ENCODE data around the gene PRSS22.

Gene PRSS22

DNA sequence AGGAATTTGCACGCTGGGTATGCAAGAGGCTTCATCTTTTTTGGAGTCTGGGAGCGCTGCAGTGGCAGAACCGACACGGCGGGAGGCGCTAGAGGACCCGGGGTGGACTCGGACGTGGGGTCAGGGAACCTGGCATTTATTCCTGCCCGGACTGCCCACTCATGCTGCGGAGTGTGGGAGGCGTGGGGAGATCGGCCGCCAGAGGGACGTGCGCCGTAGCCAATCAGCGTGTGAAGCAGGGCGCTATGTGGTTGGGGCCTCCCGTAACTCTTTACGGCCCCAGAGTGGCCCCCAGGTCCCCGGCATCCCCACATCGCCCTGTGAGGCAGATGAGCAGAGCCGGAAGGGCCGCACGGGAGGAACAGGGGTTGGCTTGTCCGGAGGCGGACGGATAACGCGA lies 36.3 kb upstream of the PRSS22 start:
- Histone ChIP-seq H3K4me2 (ENCODE audit: low read depth, low read length, poor library complexity, severe bottlenecking) (no peak overlapping the region), H3K9ac (ENCODE audit: low read depth, low read length, poor library complexity, severe bottlenecking) (no peak overlapping the region), H2AFZ (ENCODE audit: low read length) (no peak overlapping the region), H3K27me3 (ENCODE audit: insufficient read depth, low read length, poor library complexity, severe bottlenecking) (no peaks in the 10 kb centered on the region), H3F3A (ENCODE audit: low read depth) (no peaks in the 10 kb centered on the region), H3K79me2 (ENCODE audit: insufficient read depth, low read length) (no peaks in the 10 kb centered on the region), H3K9me2 (replicated peaks; ENCODE audit: low read depth, low read length) (no peaks in the 10 kb centered on the region), H4K20me1 (ENCODE audit: insufficient read depth, low read length, poor library complexity, severe bottlenecking) (no peaks in the 10 kb centered on the region), H3K9me3 (ENCODE audit: insufficient read depth, low read depth, low read length) (no peaks in the 10 kb centered on the region), H3K36me3 (ENCODE audit: insufficient read depth, low read length) (no peaks in the 10 kb centered on the region), H3K4me3 (ENCODE audit: low read length, poor library complexity, severe bottlenecking) (no peak overlapping the region), H3K4me1 (ENCODE audit: insufficient read depth, low read length, poor library complexity, severe bottlenecking) (no peaks in the 10 kb centered on the region)
- TF ChIP-seq, protein P1, sequence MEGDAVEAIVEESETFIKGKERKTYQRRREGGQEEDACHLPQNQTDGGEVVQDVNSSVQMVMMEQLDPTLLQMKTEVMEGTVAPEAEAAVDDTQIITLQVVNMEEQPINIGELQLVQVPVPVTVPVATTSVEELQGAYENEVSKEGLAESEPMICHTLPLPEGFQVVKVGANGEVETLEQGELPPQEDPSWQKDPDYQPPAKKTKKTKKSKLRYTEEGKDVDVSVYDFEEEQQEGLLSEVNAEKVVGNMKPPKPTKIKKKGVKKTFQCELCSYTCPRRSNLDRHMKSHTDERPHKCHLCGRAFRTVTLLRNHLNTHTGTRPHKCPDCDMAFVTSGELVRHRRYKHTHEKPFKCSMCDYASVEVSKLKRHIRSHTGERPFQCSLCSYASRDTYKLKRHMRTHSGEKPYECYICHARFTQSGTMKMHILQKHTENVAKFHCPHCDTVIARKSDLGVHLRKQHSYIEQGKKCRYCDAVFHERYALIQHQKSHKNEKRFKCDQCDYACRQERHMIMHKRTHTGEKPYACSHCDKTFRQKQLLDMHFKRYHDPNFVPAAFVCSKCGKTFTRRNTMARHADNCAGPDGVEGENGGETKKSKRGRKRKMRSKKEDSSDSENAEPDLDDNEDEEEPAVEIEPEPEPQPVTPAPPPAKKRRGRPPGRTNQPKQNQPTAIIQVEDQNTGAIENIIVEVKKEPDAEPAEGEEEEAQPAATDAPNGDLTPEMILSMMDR (conservative IDR thresholded peaks at IDR 0.05; ENCODE audit: low read length): no peak
- no peak for TF ChIP-seq EZH2phosphoT487 (IDR thresholded peaks at IDR 0.05; ENCODE audit: borderline replicate concordance)

GRCh38 chr16:2884041-2884451 lies 26.1 kb upstream of the PRSS22 start:
- Histone ChIP-seq H3K9me2 (replicated peaks; ENCODE audit: low read depth, low read length) (no peaks in the 10 kb centered on the region), H3K79me2 (ENCODE audit: insufficient read depth, low read length) (peaks cover 4% of the 10 kb centered on the region; the same call in 1 of the 2 replicates), H2AFZ (ENCODE audit: low read length) (no peak overlapping the region), H4K20me1 (ENCODE audit: insufficient read depth, low read length, poor library complexity, severe bottlenecking) (no peaks in the 10 kb centered on the region), H3K27me3 (ENCODE audit: insufficient read depth, low read length, poor library complexity, severe bottlenecking) (no peaks in the 10 kb centered on the region), H3K9me3 (ENCODE audit: insufficient read depth, low read depth, low read length) (no peaks in the 10 kb centered on the region), H3K4me3 (ENCODE audit: low read length, poor library complexity, severe bottlenecking) (peak overlapping the region; percentile 69), H3F3A (ENCODE audit: low read depth) (no peaks in the 10 kb centered on the region), H3K9ac (ENCODE audit: low read depth, low read length, poor library complexity, severe bottlenecking) (peak overlapping the region; percentile 76), H3K4me1 (ENCODE audit: insufficient read depth, low read length, poor library complexity, severe bottlenecking) (peaks cover 3% of the 10 kb centered on the region), H3K36me3 (ENCODE audit: insufficient read depth, low read length) (no peaks in the 10 kb centered on the region), H3K4me2 (ENCODE audit: low read depth, low read length, poor library complexity, severe bottlenecking) (peak overlapping the region; percentile 78)
- no peak for TF ChIP-seq EZH2phosphoT487 (IDR thresholded peaks at IDR 0.05; ENCODE audit: borderline replicate concordance)
- TF ChIP-seq, protein P1 (conservative IDR thresholded peaks at IDR 0.05; ENCODE audit: low read length): no peak

DNA sequence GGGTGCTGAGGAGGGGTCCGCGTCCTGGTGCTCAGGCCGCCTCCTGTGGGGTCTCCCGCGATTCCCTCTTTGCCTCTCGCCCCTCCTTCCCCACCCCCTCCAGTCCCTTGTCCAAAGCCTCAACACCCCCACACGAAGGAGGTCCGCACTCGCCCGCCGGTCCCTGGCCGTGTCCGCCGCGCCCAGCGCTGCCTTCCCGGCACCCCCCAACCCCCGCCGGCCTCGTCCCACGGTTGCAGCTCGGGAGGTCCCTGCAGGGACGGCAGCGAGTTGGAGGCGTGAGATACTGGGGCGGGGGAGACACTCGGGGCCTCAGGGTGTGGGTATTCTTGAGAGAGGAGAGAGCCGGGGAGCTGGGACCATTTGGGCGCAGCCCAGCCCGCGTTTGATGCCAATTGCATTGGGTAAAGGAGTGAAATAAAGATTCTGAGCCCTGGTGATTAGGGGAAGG lies 25.5 kb upstream of the PRSS22 start:
- Histone ChIP-seq H3K4me3 (ENCODE audit: low read length, poor library complexity, severe bottlenecking) (peak overlapping the region; percentile 69), H2AFZ (ENCODE audit: low read length) (peak overlapping the region; percentile 77), H3K4me2 (ENCODE audit: low read depth, low read length, poor library complexity, severe bottlenecking) (peak overlapping the region; percentile 78), H4K20me1 (ENCODE audit: insufficient read depth, low read length, poor library complexity, severe bottlenecking) (no peaks in the 10 kb centered on the region), H3K79me2 (ENCODE audit: insufficient read depth, low read length) (peaks cover 4% of the 10 kb centered on the region; the same call in 1 of the 2 replicates), H3K36me3 (ENCODE audit: insufficient read depth, low read length) (no peaks in the 10 kb centered on the region), H3F3A (ENCODE audit: low read depth) (no peaks in the 10 kb centered on the region), H3K9ac (ENCODE audit: low read depth, low read length, poor library complexity, severe bottlenecking) (peak overlapping the region; percentile 76), H3K27me3 (ENCODE audit: insufficient read depth, low read length, poor library complexity, severe bottlenecking) (no peaks in the 10 kb centered on the region), H3K9me2 (replicated peaks; ENCODE audit: low read depth, low read length) (no peaks in the 10 kb centered on the region), H3K4me1 (ENCODE audit: insufficient read depth, low read length, poor library complexity, severe bottlenecking) (peaks cover 3% of the 10 kb centered on the region), H3K9me3 (ENCODE audit: insufficient read depth, low read depth, low read length) (no peaks in the 10 kb centered on the region)
- TF ChIP-seq, protein P1 (conservative IDR thresholded peaks at IDR 0.05; ENCODE audit: low read length): no peak
- no peak for TF ChIP-seq EZH2phosphoT487 (IDR thresholded peaks at IDR 0.05; ENCODE audit: borderline replicate concordance)
